AG09309 (cell line): ENCODE results near the gene PCED1A.

ENCODE experiments used
- DNase-seq: peaks from one replicate; pipeline ENCODE4 v3.0.0-alpha.2; 2010; ENCODE audit warnings: low read depth
- H3K4me3 ChIP-seq: 2 replicates; pipeline ENCODE4 v1.5.1; 2011; ENCODE audit warnings: mild to moderate bottlenecking, low read depth, low read length, moderate library complexity; ENCODE audit not compliant: control insufficient read depth
- TF ChIP-seq, protein P1 (sequence below): IDR thresholded peaks from 2 replicates; pipeline ENCODE4 v1.5.1; 2011; ENCODE audit warnings: mild to moderate bottlenecking, low read depth, low read length, inconsistent platforms; ENCODE audit not compliant: insufficient read depth, control insufficient read depth; ENCODE audit errors: missing control alignments

The PCED1A gene

DNA sequence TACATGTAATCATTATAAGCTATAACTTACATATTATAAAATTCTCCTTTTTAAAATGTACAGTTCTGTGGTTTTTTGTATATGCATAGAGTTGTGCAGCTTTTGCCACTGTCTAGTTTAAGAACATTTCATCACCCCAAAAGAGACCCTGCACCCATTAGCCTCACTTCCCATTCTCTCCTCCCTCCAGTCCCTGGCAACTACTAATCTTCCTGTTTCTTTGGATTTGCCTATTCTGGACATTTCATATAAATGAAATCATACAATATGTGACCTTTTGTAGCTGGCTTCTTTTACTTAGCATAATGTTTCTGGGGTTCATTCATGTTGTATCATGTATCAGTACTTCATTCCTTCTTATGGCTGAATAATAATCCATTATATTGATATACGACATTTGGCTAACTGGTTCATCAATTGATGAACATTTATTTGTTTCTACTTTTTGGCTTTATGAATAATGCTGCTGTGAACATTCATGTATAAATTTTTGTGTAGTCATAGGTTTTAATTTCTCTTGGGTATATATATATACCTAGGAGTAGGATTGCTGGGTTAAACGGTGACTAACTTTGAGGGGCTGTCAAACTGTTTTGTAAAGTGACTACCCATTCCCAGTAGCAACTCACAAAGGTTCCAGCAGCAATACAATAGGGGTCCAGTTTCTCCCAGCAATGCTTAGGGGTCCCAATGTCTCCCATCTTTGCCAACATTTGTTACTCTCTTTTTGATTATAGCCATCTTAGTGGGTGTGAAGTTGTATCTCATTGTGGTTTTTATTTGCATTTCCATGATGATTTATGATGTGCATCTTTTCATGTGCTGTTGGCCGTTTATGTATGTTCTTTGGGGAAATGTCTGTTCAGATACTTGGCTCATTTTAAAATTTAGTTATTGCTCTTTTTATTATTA, 43.5 kb upstream of the PCED1A start:
- no peak overlapping the region for H3K4me3 ChIP-seq
- DNase-seq, result no peak
- TF ChIP-seq, protein P1, sequence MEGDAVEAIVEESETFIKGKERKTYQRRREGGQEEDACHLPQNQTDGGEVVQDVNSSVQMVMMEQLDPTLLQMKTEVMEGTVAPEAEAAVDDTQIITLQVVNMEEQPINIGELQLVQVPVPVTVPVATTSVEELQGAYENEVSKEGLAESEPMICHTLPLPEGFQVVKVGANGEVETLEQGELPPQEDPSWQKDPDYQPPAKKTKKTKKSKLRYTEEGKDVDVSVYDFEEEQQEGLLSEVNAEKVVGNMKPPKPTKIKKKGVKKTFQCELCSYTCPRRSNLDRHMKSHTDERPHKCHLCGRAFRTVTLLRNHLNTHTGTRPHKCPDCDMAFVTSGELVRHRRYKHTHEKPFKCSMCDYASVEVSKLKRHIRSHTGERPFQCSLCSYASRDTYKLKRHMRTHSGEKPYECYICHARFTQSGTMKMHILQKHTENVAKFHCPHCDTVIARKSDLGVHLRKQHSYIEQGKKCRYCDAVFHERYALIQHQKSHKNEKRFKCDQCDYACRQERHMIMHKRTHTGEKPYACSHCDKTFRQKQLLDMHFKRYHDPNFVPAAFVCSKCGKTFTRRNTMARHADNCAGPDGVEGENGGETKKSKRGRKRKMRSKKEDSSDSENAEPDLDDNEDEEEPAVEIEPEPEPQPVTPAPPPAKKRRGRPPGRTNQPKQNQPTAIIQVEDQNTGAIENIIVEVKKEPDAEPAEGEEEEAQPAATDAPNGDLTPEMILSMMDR, result no peak

DNA sequence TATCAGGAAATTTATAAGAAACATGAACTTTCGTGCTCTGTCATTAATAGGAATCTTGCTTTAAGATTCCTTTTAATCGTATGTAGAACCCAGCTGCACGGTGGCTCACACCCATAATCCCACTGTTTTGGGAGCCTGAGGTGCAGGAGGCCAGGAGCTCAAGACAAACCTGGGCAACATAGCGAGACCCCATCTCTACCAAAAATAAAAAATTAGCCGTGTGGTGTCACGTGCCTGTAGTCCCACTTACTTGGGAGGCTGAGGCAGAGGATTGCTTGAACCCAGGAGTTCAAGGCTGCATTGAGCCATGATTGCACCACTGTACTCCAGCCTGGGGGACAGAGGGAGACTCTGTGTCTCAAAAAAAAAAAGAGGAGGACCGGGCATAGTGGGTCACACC, 40.2 kb upstream of the PCED1A start:
- no peak for DNase-seq
- TF ChIP-seq, protein P1, result no peak
- no peak overlapping the region for H3K4me3 ChIP-seq

DNA sequence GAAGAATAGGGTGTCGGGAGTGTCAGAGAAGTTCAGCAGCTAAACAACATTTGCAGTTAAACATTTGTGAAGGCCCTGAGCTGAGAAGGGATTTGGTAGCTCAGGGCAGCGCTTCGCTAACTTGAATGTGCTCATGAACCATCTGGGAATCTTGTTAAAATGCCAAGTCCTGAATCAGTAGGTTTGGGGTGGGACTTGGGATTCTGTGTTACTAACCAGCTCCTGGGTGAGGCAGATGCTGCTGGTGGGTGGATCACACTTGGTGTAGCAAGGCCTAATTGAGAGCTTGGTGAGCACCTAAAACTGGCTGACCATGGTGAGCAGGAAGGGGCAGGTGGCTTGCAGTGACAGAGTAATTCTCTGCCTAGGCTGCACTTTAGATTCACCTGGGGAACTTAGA, 38.7 kb upstream of the PCED1A start:
- DNase-seq, result peak; percentile 71
- no peak overlapping the region for H3K4me3 ChIP-seq
- TF ChIP-seq, protein P1, result no peak

DNA sequence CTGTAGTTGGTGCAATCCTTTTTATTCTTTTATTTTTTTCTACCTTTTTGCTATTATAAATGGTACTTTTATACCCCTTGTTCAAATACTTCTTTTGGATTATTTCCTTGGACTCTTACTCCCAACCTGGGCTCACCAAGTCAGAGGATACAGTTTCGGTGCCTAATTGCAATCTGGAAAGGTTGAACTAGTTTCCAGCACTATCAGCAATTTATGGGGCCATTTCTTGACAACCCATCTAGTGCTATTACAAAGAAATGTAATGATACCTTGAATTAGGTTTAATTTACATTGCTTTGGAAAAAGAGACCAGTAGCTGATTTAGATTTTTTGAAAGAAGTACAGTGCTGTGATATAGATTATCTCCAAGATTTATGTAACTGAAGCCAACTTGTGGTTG, 38.1 kb upstream of the PCED1A start:
- TF ChIP-seq, protein P1, result no peak
- DNase-seq, result no peak
- H3K4me3 ChIP-seq, result no peak overlapping the region

DNA sequence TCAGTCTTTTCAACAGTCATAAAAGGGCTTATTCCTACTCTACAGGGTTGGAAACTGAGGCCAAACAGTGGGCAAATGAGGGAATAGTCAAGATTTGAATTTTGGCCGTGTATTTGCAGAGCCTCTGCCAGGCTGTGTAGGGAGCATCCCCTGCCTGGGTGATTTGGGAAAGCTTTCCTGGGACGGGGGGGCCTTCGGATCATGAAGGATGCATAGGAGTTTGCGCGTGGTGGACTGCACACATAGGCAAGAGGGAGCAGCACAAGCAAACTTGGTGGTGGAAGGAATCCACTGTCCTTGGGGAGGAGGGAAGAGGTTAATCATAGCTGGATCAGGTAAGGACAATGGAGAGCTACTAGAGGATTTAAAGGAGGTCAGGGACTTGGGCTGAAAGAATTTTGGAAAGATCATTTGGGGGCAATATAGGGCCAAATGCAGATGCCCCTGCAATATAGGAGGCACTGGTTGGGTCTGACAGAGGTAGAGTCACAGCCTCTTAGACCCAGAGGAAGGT, 35.3 kb upstream of the PCED1A start:
- no peak for DNase-seq
- TF ChIP-seq, protein P1, result no peak
- H3K4me3 ChIP-seq, result no peak overlapping the region

DNA sequence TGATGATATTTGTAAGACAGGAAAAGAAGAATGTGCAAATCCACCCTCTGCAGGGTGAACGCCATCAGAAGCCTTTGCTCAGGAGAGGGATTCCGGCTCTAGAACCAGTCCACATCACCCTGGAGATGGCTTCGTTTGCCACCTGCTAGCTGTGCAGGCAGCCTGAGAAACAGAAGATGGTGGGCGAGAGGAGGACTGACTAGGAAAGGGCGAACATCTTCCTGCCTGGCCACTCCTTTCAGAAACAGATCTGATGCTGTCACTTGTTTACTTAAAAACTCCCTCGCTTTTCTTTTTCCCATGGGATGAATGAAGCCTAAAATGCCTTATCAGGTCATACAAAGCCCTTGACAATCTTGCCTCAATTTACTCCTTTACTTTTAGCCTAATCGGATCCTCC, 34.0 kb upstream of the PCED1A start:
- no peak for DNase-seq
- peak overlapping the region; percentile 92 for H3K4me3 ChIP-seq
- TF ChIP-seq, protein P1, result no peak

DNA sequence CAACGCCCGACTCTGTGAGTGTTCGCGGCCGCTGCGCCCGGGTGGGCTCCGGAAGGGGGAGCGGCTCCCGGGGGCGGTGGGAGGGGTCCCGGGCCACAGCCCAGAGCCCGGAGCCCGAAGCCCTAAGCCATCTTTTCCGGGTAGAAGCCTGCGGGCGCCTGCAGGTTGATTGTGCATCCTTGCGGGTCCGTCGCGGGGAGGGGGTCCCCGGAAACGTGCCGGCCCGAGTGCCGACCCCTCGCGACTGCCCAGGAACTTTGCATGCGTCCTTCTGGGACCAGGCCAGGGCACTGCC, 33.2 kb upstream of the PCED1A start:
- no peak for DNase-seq

More for the DNA sequence above, 33.2 kb upstream of the PCED1A start:
- peak overlapping the region; percentile 92 for H3K4me3 ChIP-seq
- TF ChIP-seq, protein P1, result no peak
